Lower leg skin (tissue), 4 donors: Measurements from ENCODE around the gene OTOGL. TPM values are rescaled to one million over a fixed set of nuclear protein-coding genes. Genes with fewer than 3 reads are reported as not detected.
"Not testable (repeated sequence)": the region's sequence is repeated elsewhere in the genome, so short reads cannot be mapped to it uniquely, and the experiment has no call there.

ENCODE experiments used
- DNase-seq, 2 donors: peaks; one replicate each; pipeline ENCODE4 v3.0.0-alpha.2; 2019; ENCODE audit warnings: low spot score in 2 of 2
- H3K4me3 ChIP-seq: fragments of 200-600 bp; sonication (generic); 2 replicates; pipeline ENCODE4 v1.5.1; 2017; ENCODE audit warnings: mild to moderate bottlenecking, low read depth; ENCODE audit not compliant: poor library complexity, severe bottlenecking
- POLR2A ChIP-seq, 2 donors: fragments of 450-650 bp; IDR thresholded peaks; one replicate each; pipeline ENCODE4 v1.6.1; 2016 to 2017; ENCODE audit warnings: antibody characterized with exemption in 2 of 2, mild to moderate bottlenecking in 1 of 2, moderate library complexity in 1 of 2
- WGBS, 2 donors: methylation state at CpG; one replicate each; pipeline ENCODE4 v1.1.5; 2018; 5-methylcytosine and 5-hydroxymethylcytosine counted together
- intact Hi-C: fragments of 100-400 bp; cut with DNase I; formaldehyde crosslinking; loops from one replicate; pipeline ENCODE4 v1.15.0; 2023; ENCODE audit warnings: low total_unique reads
- total RNA-seq, 4 donors: library from RNA; depleted of rRNA; stranded (reverse); fragments of >200 nt; gene quantifications; one replicate each; pipeline ENCODE4 v1.1.0, GENCODE V29; 2016
- TF ChIP-seq, protein P1 (sequence below), 3 donors: fragments of 450-650 bp; IDR thresholded peaks; one replicate each; pipeline ENCODE4 v1.5.1; 2016; ENCODE audit warnings: antibody characterized with exemption in 3 of 3, mild to moderate bottlenecking in 3 of 3, moderate library complexity in 2 of 3

The OTOGL gene
- total RNA-seq, 4 donors from 2014 or later = 0.06 to 0.56 (median 0.12) TPM

DNA sequence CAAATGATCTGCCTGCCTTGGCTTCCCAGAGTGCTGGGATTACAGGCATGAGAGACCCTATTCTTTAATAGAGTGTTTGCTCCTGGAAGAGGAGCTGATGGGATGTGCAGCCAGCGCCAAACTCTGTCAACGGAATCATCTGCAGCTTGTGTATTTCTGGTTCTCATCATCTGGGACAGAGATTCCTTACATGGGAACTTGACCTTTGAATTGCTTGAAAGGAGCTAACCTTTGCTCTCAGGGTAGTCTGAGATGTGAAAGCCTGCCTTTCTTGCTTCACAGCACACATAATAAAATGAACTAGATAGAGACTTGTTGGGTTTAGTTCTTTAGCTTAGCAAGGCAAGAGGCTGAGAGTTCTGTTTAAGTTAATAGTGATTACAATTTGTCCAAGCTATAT, 120.0 kb downstream of the OTOGL start:
- no peak for DNase-seq
- intact Hi-C loops = no loop called here
- WGBS, 2 donors = 60% methylated on average over 2 of the region's 2 CpGs

DNA sequence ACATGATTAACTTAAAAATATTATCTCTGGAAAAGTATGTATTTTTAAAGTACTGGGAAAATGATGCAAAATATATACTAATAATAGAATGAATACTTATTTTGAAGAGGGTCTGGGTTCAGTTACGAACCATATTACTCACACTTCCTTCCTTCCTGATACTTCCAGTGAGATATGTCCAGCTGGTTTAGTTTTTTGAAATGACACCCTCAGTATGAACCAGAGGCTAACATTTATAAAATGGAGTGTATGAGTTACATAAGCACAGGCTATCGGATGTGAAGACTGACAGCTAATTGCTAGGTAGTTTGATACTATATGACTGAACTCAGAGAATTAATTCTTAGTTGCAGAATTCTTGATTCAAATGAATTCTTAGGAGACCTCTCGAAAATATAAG, 122.9 kb downstream of the OTOGL start:
- 62 to 78% methylated on average over 3 of the region's 3 CpGs for WGBS, 2 donors
- intact Hi-C loops = no loop called here
- TF ChIP-seq, protein P1, sequence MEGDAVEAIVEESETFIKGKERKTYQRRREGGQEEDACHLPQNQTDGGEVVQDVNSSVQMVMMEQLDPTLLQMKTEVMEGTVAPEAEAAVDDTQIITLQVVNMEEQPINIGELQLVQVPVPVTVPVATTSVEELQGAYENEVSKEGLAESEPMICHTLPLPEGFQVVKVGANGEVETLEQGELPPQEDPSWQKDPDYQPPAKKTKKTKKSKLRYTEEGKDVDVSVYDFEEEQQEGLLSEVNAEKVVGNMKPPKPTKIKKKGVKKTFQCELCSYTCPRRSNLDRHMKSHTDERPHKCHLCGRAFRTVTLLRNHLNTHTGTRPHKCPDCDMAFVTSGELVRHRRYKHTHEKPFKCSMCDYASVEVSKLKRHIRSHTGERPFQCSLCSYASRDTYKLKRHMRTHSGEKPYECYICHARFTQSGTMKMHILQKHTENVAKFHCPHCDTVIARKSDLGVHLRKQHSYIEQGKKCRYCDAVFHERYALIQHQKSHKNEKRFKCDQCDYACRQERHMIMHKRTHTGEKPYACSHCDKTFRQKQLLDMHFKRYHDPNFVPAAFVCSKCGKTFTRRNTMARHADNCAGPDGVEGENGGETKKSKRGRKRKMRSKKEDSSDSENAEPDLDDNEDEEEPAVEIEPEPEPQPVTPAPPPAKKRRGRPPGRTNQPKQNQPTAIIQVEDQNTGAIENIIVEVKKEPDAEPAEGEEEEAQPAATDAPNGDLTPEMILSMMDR (IDR thresholded peaks at IDR 0.05) = no peak
- TF ChIP-seq POLR2A (IDR thresholded peaks at IDR 0.05) = no peak
- H3K4me3 ChIP-seq = no peak overlapping the region
- no peak for DNase-seq

More for the DNA sequence above, 120.0 kb downstream of the OTOGL start:
- no peak for TF ChIP-seq POLR2A (IDR thresholded peaks at IDR 0.05)
- TF ChIP-seq, protein P1 (IDR thresholded peaks at IDR 0.05) = no peak
- no peak overlapping the region for H3K4me3 ChIP-seq

DNA sequence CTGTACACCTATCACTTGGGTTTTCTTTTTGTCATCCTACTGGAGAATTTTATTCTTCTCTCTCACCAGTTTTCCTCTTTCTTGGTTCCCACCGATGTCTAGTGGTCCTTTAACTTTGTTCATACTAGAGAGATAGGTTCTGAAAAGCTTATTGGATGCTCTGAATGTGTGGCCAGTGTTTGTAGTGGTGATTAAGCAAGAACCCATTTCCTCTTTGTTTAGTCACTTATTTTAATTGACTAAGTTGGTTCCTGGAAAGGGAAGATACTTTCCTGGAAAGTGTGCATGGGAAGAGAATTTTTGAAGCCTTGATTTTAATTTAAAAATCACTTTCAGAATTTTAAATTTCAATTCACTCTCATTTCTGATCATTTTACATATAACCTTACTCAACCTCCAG, 127.2 kb downstream of the OTOGL start:
- H3K4me3 ChIP-seq = no peak overlapping the region
- DNase-seq = no peak
- intact Hi-C loops = no loop called here
- WGBS, 2 donors = 76 to 80% methylated on average over 1 of the region's 1 CpG
- TF ChIP-seq, protein P1 (IDR thresholded peaks at IDR 0.05) = no peak
- TF ChIP-seq POLR2A (IDR thresholded peaks at IDR 0.05) = no peak

DNA sequence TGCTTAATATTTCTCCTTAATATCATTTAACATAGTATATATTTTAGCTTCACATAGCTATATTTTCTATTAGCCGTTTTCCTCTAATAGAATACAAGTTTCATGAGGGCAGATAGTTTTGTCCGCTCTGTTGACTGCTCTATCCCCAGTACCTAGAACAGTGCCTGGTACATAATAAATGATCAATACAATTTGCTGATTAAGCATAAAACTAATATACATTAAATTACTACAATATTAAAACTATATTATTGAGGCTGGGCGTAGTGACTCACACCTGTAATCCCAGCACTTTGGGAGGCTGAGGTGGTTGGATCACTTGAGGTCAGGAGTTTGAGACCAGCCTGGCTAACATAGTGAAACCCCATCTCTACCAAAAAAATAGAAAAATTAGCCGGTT, 128.6 kb downstream of the OTOGL start:
- H3K4me3 ChIP-seq, intact Hi-C loops: not testable (repeated sequence)

DNA sequence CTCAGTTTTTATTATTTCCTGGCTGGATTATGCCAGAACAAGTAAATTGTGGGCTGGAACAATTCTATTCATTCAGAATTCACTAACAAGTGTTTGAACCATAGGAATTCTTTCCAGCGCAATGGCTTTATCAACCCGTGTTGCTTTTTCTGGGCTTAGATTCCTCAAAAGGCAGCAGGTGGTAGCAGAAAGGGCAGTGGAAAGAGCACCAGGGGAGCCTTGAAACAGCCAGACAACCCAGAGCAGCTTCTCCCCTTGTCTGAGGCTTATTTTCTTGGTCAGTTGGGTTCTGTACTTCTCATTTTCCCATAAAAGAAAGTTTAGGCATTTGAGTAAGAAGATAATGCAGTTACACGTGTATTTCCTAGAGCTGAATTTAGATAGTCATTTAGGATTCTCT, 130.7 kb downstream of the OTOGL start:
- DNase-seq = no peak
- intact Hi-C loops = no loop called here
- H3K4me3 ChIP-seq = no peak overlapping the region
- TF ChIP-seq POLR2A (IDR thresholded peaks at IDR 0.05) = no peak
- TF ChIP-seq, protein P1 (IDR thresholded peaks at IDR 0.05) = no peak
- 40 to 53% methylated on average over 3 of the region's 3 CpGs for WGBS, 2 donors

More for the DNA sequence above, 128.6 kb downstream of the OTOGL start:
- 88 to 96% methylated on average over 4 of the region's 4 CpGs for WGBS, 2 donors
- DNase-seq = not testable (repeated sequence)

DNA sequence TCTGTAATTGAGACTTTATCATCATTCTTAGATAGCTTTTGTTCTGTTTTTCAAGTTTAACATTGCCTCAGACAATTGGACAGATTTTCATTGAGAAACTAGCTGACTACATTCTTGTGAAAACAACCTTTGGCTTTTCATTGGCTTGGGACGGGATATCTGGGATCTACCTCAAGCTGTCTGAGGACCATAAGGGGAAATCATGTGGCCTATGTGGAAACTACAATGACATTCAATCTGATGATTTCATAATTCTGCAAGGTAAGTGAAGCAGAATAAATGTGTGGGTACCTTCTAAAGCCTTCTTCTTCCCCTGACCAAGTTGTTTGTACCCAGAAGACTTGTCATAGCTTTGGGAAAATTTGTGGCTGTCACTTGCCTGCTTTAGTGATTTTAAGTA, 133.5 kb downstream of the OTOGL start:
- no peak overlapping the region for H3K4me3 ChIP-seq
- 72 to 89% methylated on average over 1 of the region's 1 CpG for WGBS, 2 donors
- TF ChIP-seq, protein P1 (IDR thresholded peaks at IDR 0.05) = no peak
- no peak for TF ChIP-seq POLR2A (IDR thresholded peaks at IDR 0.05)
- DNase-seq = no peak
- intact Hi-C loops = no loop called here
